ENCODE measurements around the gene VSNL1. TPM values are rescaled to one million over a fixed set of nuclear protein-coding genes. Genes with fewer than 3 reads are reported as not detected.

The VSNL1 gene
- polyA plus RNA-seq, 3 donors, result not detected

DNA sequence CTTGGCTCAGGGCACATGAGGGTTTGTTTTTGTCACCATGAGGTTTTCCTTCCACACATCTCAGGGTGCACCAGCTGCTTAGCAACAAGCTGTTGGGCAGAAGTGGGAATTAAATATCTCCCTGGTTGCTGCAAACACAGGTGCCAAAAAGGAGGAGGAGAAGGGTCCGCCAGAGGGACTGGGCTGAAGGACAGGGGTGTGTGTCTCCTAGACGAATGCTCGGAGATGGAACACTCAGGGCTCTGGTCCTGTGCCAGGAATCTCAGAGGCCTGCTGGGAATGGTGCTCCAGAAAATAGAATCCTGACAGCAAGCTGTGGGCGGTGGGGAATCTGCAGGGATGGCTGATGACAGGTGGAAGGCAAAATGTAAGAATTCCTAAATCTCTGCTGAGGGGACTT lies 94.5 kb downstream of the VSNL1 start:
- H3K27me3 ChIP-seq (ENCODE audit: control insufficient read depth in 2 of 2, insufficient read depth in 2 of 2, low read length in 2 of 2), result no peaks in the 10 kb centered on the region
- no peak overlapping the region for H3K27ac ChIP-seq (ENCODE audit: low read depth in 1 of 2, low read length in 2 of 2)
- Mint-ChIP-seq H3K9me3 (peaks cover 0 to 8% (median 2%) of the 10 kb centered on the region in 7 donors), H3K36me3 (no peaks in the 10 kb centered on the region), H3K4me3 (no peak overlapping the region), H3K27ac (no peak overlapping the region), H3K4me1 (no peaks in the 10 kb centered on the region), H3K27me3 (ENCODE audit: low read depth in 3 of 3) (peaks cover 2 to 4% (median 3%) of the 10 kb centered on the region in 3 donors)
- H4K20me1 ChIP-seq (ENCODE audit: insufficient read depth, low read length), result no peaks in the 10 kb centered on the region
- H3K4me2 ChIP-seq (replicated peaks; ENCODE audit: extremely low read depth, low read length, poor library complexity, severe bottlenecking), result no peak overlapping the region
- intact Hi-C loops (cut with micrococcal nuclease), result no loop called here
- WGBS (ENCODE audit: insufficient coverage), result 96% methylated on average over 4 of the region's 4 CpGs
- TF ChIP-seq, protein P1, sequence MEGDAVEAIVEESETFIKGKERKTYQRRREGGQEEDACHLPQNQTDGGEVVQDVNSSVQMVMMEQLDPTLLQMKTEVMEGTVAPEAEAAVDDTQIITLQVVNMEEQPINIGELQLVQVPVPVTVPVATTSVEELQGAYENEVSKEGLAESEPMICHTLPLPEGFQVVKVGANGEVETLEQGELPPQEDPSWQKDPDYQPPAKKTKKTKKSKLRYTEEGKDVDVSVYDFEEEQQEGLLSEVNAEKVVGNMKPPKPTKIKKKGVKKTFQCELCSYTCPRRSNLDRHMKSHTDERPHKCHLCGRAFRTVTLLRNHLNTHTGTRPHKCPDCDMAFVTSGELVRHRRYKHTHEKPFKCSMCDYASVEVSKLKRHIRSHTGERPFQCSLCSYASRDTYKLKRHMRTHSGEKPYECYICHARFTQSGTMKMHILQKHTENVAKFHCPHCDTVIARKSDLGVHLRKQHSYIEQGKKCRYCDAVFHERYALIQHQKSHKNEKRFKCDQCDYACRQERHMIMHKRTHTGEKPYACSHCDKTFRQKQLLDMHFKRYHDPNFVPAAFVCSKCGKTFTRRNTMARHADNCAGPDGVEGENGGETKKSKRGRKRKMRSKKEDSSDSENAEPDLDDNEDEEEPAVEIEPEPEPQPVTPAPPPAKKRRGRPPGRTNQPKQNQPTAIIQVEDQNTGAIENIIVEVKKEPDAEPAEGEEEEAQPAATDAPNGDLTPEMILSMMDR (IDR thresholded peaks at IDR 0.05), result no peak
- H3K4me1 ChIP-seq (ENCODE audit: control insufficient read depth in 1 of 2, insufficient read depth in 2 of 2, low read length in 2 of 2), result no peaks in the 10 kb centered on the region
- H3K9ac ChIP-seq (ENCODE audit: insufficient read depth, low read length, poor library complexity, severe bottlenecking), result no peak overlapping the region
- H3K4me3 ChIP-seq (replicated peaks in 1 of 3; ENCODE audit: low read depth in 2 of 3, low read length in 3 of 3), result no peak overlapping the region
- no peaks in the 10 kb centered on the region for H3K36me3 ChIP-seq (replicated peaks in 1 of 2; ENCODE audit: control insufficient read depth in 1 of 2, insufficient read depth in 2 of 2, low read length in 2 of 2)
- no peak for DNase-seq
- no peaks in the 10 kb centered on the region for H3K79me2 ChIP-seq (ENCODE audit: insufficient read depth, low read length)
- no peak overlapping the region for H2AFZ ChIP-seq (ENCODE audit: insufficient read depth, low read depth, low read length, poor library complexity, severe bottlenecking)
- no peaks in the 10 kb centered on the region for H3K9me3 ChIP-seq (replicated peaks in 1 of 2; ENCODE audit: control insufficient read depth in 1 of 2, insufficient read depth in 1 of 2, low read length in 2 of 2)

DNA sequence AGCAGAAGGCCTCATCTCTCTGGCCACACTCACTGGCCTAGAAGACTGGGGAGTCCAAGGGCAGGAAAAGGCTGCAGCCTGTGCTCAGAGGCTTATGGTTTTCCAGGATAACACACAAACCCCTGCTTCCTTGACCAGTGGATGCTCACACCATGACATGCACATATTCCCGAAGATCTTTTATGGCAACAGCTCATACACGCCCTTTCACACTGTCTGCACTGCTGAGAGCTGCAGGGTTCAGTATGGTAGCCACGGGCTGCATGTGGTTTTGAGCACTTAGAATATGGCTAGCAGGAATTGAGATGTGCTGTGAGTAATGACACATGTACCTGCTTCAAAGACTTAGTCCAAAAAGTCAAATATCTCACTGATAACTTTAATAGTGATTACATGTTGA lies 95.8 kb downstream of the VSNL1 start:
- no peaks in the 10 kb centered on the region for H4K20me1 ChIP-seq (ENCODE audit: insufficient read depth, low read length)
- H3K79me2 ChIP-seq (ENCODE audit: insufficient read depth, low read length), result no peaks in the 10 kb centered on the region
- intact Hi-C loops (cut with micrococcal nuclease), result no loop called here
- Mint-ChIP-seq H3K36me3 (no peaks in the 10 kb centered on the region), H3K27me3 (ENCODE audit: low read depth in 3 of 3) (peaks cover 1 to 4% (median 2%) of the 10 kb centered on the region in 3 donors), H3K9me3 (peaks cover 0 to 4% (median 0%) of the 10 kb centered on the region in 7 donors), H3K27ac (no peak overlapping the region), H3K4me1 (peaks cover 1% of the 10 kb centered on the region), H3K4me3 (no peak overlapping the region)
- WGBS (ENCODE audit: insufficient coverage), result no CpG with 5 or more reads among the region's 3 CpGs
- no peaks in the 10 kb centered on the region for H3K36me3 ChIP-seq (replicated peaks in 1 of 2; ENCODE audit: control insufficient read depth in 1 of 2, insufficient read depth in 2 of 2, low read length in 2 of 2)
- H3K4me2 ChIP-seq (replicated peaks; ENCODE audit: extremely low read depth, low read length, poor library complexity, severe bottlenecking), result no peak overlapping the region
- TF ChIP-seq, protein P1 (IDR thresholded peaks at IDR 0.05), result no peak
- H3K27me3 ChIP-seq (ENCODE audit: control insufficient read depth in 2 of 2, insufficient read depth in 2 of 2, low read length in 2 of 2), result no peaks in the 10 kb centered on the region
- H3K27ac ChIP-seq (ENCODE audit: low read depth in 1 of 2, low read length in 2 of 2), result no peak overlapping the region
- H3K4me3 ChIP-seq (replicated peaks in 1 of 3; ENCODE audit: low read depth in 2 of 3, low read length in 3 of 3), result no peak overlapping the region
- DNase-seq, result no peak
- no peaks in the 10 kb centered on the region for H3K9me3 ChIP-seq (replicated peaks in 1 of 2; ENCODE audit: control insufficient read depth in 1 of 2, insufficient read depth in 1 of 2, low read length in 2 of 2)
- H2AFZ ChIP-seq (ENCODE audit: insufficient read depth, low read depth, low read length, poor library complexity, severe bottlenecking), result no peak overlapping the region
- H3K4me1 ChIP-seq (ENCODE audit: control insufficient read depth in 1 of 2, insufficient read depth in 2 of 2, low read length in 2 of 2), result no peaks in the 10 kb centered on the region
- no peak overlapping the region for H3K9ac ChIP-seq (ENCODE audit: insufficient read depth, low read length, poor library complexity, severe bottlenecking)
